Vagina (tissue), 2 donors: ENCODE measurements around the gene HSPBP1. TPM values are rescaled to one million over a fixed set of nuclear protein-coding genes. Genes with fewer than 3 reads are reported as not detected.
"Not testable (repeated sequence)": the region's sequence is repeated elsewhere in the genome, so short reads cannot be mapped to it uniquely, and the experiment has no call there.

ENCODE experiments used
- DNase-seq, 2 donors: peaks; one replicate each; pipeline ENCODE4 v3.0.0-alpha.2; 2017; ENCODE audit errors: extremely low spot score in 2 of 2
- H3K27ac ChIP-seq: fragments of 200-600 bp; sonication (generic); one replicate; pipeline ENCODE4 v1.5.1; 2019
- H3K27me3 ChIP-seq: fragments of 200-600 bp; sonication (generic); one replicate; pipeline ENCODE4 v1.5.1; 2019
- H3K36me3 ChIP-seq, 2 donors: fragments of 200-600 bp; sonication (generic); one replicate each; pipeline ENCODE4 v1.5.1; 2017 to 2019
- H3K4me1 ChIP-seq: fragments of 200-600 bp; sonication (generic); one replicate; pipeline ENCODE4 v1.5.1; 2019
- H3K4me3 ChIP-seq, 2 donors: fragments of 200-600 bp; sonication (generic); 1 replicate in 1 of 2; 2 replicates in 1 of 2; pipeline ENCODE4 v1.5.1; 2016 to 2019
- H3K9me3 ChIP-seq: fragments of 200-600 bp; sonication (generic); one replicate; pipeline ENCODE4 v1.5.1; 2019
- POLR2A ChIP-seq, 2 donors: fragments of 450-650 bp; IDR thresholded peaks; one replicate each; pipeline ENCODE4 v1.6.1; 2017; ENCODE audit warnings: antibody characterized with exemption in 2 of 2, mild to moderate bottlenecking in 2 of 2, moderate library complexity in 2 of 2
- POLR2AphosphoS5 ChIP-seq, 2 donors: sonication (generic); formaldehyde crosslinking; IDR thresholded peaks; one replicate each; pipeline ENCODE4 v1.9.0; 2017; ENCODE audit warnings: antibody characterized with exemption in 2 of 2, mild to moderate bottlenecking in 2 of 2, low read depth in 1 of 2; ENCODE audit not compliant: insufficient read depth in 1 of 2
- intact Hi-C: fragments of 100-400 bp; cut with DNase I; formaldehyde crosslinking; loops from one replicate; pipeline ENCODE4 v1.15.1; 2023
- total RNA-seq: library from RNA; depleted of rRNA; stranded (reverse); fragments of >200 nt; gene quantifications from one replicate; pipeline ENCODE4 v1.2.3, GENCODE V29; 2016
- TF ChIP-seq, protein P1 (sequence below), 3 experiments: fragments of 450-650 bp in 2 of 3; fragments of 200-600 bp in 1 of 3; sonication (generic) in 1 of 3; IDR thresholded peaks; one replicate each; pipeline ENCODE4 v1.5.1; 2017 to 2019; ENCODE audit warnings: antibody characterized with exemption in 3 of 3, mild to moderate bottlenecking in 2 of 3, moderate library complexity in 2 of 3

The HSPBP1 gene, protein sequence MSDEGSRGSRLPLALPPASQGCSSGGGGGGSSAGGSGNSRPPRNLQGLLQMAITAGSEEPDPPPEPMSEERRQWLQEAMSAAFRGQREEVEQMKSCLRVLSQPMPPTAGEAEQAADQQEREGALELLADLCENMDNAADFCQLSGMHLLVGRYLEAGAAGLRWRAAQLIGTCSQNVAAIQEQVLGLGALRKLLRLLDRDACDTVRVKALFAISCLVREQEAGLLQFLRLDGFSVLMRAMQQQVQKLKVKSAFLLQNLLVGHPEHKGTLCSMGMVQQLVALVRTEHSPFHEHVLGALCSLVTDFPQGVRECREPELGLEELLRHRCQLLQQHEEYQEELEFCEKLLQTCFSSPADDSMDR
- 29.5 TPM for total RNA-seq

GRCh38 chr19:55279770-55280643 lies at the start of gene HSPBP1:
HSPBP1 (minus strand) TSS chr19:55280110; CDS start chr19:55279608, 502 bp downstream.
- Histone ChIP-seq H3K4me1 (peaks cover 21% of the 10 kb centered on the region), H3K36me3 (peaks cover 0 to 20% of the 10 kb centered on the region in 2 donors), H3K27me3 (no peaks in the 10 kb centered on the region), H3K9me3 (no peaks in the 10 kb centered on the region), H3K4me3 (peak within 1 kb of the TSS; percentile 59 to 65), H3K27ac (peak within 1 kb of the TSS; percentile 84)
- DNase-seq = peak in 1 of 2 donors; percentile 96
- TF ChIP-seq, protein P1, sequence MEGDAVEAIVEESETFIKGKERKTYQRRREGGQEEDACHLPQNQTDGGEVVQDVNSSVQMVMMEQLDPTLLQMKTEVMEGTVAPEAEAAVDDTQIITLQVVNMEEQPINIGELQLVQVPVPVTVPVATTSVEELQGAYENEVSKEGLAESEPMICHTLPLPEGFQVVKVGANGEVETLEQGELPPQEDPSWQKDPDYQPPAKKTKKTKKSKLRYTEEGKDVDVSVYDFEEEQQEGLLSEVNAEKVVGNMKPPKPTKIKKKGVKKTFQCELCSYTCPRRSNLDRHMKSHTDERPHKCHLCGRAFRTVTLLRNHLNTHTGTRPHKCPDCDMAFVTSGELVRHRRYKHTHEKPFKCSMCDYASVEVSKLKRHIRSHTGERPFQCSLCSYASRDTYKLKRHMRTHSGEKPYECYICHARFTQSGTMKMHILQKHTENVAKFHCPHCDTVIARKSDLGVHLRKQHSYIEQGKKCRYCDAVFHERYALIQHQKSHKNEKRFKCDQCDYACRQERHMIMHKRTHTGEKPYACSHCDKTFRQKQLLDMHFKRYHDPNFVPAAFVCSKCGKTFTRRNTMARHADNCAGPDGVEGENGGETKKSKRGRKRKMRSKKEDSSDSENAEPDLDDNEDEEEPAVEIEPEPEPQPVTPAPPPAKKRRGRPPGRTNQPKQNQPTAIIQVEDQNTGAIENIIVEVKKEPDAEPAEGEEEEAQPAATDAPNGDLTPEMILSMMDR (IDR thresholded peaks at IDR 0.05) = no peak
- peak; percentile 83 to 93 for TF ChIP-seq POLR2AphosphoS5 (IDR thresholded peaks at IDR 0.05; ENCODE audit: insufficient read depth in 1 of 2, low read depth in 1 of 2)
- intact Hi-C loops = no loop called here

GRCh38 chr19:55328774-55329318 lies 48.9 kb upstream of the HSPBP1 start:
- H3K4me1 ChIP-seq, H3K9me3 ChIP-seq, intact Hi-C loops, H3K27me3 ChIP-seq, H3K4me3 ChIP-seq, DNase-seq, H3K27ac ChIP-seq, H3K36me3 ChIP-seq: not testable (repeated sequence)

DNA sequence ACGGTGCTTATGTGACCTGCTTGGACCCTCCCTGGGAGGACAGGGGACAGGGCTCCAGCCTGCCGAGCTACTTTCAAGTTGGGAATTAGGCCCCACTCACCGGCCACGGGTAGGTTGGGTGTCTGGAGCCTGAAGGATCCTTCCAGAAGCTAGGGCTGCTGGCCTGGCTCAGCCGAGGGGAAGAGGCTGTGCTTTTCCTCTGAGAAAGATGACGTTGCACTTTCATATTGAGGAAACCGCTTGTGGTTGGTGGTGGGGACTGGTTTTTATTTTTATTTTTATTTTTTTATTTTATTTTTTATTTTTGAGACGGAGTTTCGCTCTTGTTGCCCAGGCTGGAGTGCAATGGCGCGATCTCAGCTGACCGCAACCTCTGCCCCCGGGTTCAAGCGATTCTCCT lies 45.3 kb upstream of the HSPBP1 start, which contains the start of gene TMEM150B:
Gene TMEM150B, minus strand, starts transcription at position 170 of the 400 bp plus-strand sequence. CDS start 4,305 bp downstream, outside the sequence.
- TF ChIP-seq, protein P1 (IDR thresholded peaks at IDR 0.05) = no peak
- no peak for TF ChIP-seq POLR2A (IDR thresholded peaks at IDR 0.05)
- no peak for TF ChIP-seq POLR2AphosphoS5 (IDR thresholded peaks at IDR 0.05; ENCODE audit: insufficient read depth in 1 of 2, low read depth in 1 of 2)
- H3K27me3 ChIP-seq = no peaks in the 10 kb centered on the region
- no peaks in the 10 kb centered on the region for H3K9me3 ChIP-seq
- H3K4me1 ChIP-seq = no peaks in the 10 kb centered on the region
- H3K27ac ChIP-seq = no peak within 1 kb of the TSS
- no peak within 1 kb of the TSS for H3K4me3 ChIP-seq
- intact Hi-C loops = no loop called here
- no peaks in the 10 kb centered on the region for H3K36me3 ChIP-seq
- no peak for DNase-seq

DNA sequence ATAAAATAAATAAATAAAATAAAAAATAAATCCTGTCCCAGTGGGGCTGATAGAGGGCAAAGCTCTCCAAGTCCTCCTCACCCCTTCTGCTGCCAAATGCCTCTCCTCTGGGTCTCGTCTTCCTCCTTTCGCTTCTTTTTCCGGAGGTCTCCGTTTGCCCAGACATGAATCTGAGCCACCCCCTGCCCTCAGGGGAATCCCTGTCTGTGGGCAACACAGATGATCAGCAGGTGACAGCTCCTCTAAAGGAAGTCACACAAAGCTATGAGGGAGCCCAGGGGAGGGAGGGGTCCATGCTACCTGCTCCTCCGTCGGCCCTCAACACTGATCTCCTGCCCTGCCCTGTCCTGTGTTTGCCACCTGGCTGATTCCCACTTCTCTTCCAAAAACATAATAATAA lies 44.8 kb upstream of the HSPBP1 start:
- Histone ChIP-seq H3K27ac (no peak overlapping the region), H3K4me3 (no peak overlapping the region), H3K36me3 (no peaks in the 10 kb centered on the region), H3K9me3 (no peaks in the 10 kb centered on the region), H3K4me1 (no peaks in the 10 kb centered on the region), H3K27me3 (no peaks in the 10 kb centered on the region)
- no peak for DNase-seq
- TF ChIP-seq POLR2AphosphoS5 (IDR thresholded peaks at IDR 0.05; ENCODE audit: insufficient read depth in 1 of 2, low read depth in 1 of 2) (no peak), POLR2A (IDR thresholded peaks at IDR 0.05) (no peak)
- TF ChIP-seq, protein P1 (IDR thresholded peaks at IDR 0.05) = no peak
- intact Hi-C loops = no loop called here

DNA sequence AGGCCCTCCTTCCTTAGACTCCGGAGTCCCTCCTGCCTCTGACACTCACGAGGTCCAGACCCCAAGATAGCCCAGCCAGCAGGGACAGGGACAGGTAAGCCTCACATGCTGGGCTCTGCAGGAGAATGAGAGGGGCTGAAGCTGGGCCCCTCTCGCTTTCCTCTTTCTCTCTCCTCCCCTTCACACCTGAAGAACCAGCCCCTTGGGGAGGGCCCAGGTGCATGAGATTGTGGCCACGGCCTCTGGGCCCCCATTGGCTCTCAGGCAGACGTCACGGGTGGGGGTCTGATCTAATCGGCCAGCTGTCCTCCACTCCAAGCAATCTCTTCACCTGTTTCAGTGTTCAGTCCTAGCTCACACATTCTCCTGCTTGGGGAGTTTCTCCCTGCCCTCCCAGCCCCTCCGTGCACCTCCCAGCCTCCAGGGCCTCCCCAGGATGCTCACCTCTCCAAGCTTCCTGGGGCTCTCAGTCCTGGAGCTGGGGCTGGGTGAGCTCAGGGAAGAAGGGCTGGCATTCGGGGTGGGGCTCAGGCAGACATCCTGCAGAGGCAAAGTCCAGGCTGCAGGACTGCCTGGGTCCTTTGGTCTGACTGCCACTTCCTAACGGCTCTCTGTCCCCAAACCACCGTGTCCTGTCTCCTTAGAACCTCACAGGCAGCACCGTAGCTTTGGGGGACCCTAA lies 42.4 kb upstream of the HSPBP1 start:
- intact Hi-C loops = no loop called here
- no peaks in the 10 kb centered on the region for H3K9me3 ChIP-seq
- TF ChIP-seq POLR2A (IDR thresholded peaks at IDR 0.05) = no peak
- no peak for TF ChIP-seq POLR2AphosphoS5 (IDR thresholded peaks at IDR 0.05; ENCODE audit: insufficient read depth in 1 of 2, low read depth in 1 of 2)
- TF ChIP-seq, protein P1 (IDR thresholded peaks at IDR 0.05) = no peak
- H3K4me3 ChIP-seq = no peak overlapping the region
- no peak overlapping the region for H3K27ac ChIP-seq
- H3K4me1 ChIP-seq = no peaks in the 10 kb centered on the region
- no peaks in the 10 kb centered on the region for H3K36me3 ChIP-seq
- no peak for DNase-seq
- no peaks in the 10 kb centered on the region for H3K27me3 ChIP-seq
